HFFc6 (cell line): ENCODE measurements around the gene LRRC71. TPM values are rescaled to one million over a fixed set of nuclear protein-coding genes. Genes with fewer than 3 reads are reported as not detected.
"Not testable (repeated sequence)": the region's sequence is repeated elsewhere in the genome, so short reads cannot be mapped to it uniquely, and the experiment has no call there.

Experiments
- DNase-seq: peaks from one replicate; pipeline ENCODE4 v3.0.0-alpha.2; 2018
- H3K27ac Mint-ChIP-seq: 2 replicates; pipeline ENCODE4 v1.8.0; 2020; ENCODE audit warnings: mild to moderate bottlenecking, mixed read lengths
- H3K27me3 Mint-ChIP-seq: 2 replicates; pipeline ENCODE4 v1.8.0; 2021; ENCODE audit warnings: mild to moderate bottlenecking, moderate library complexity, mixed read lengths; ENCODE audit not compliant: insufficient read depth
- H3K36me3 Mint-ChIP-seq: 2 replicates; pipeline ENCODE4 v1.8.0; 2021; ENCODE audit warnings: low read depth, mixed read lengths
- H3K4me1 Mint-ChIP-seq: 2 replicates; pipeline ENCODE4 v1.8.0; 2020; ENCODE audit warnings: low read depth, mixed read lengths
- H3K4me3 Mint-ChIP-seq: 2 replicates; pipeline ENCODE4 v1.8.0; 2020; ENCODE audit warnings: mild to moderate bottlenecking, moderate library complexity, mixed read lengths
- H3K9me3 Mint-ChIP-seq: 2 replicates; pipeline ENCODE4 v1.8.0; 2020; ENCODE audit warnings: mild to moderate bottlenecking, mixed read lengths
- total RNA-seq, 6 experiments: library from RNA; stranded (reverse); fragmentation: NEBNext Ultra II Directional; extraction: Animal tissue kit (Norgen Biotek cat#: 25700); gene quantifications; 2 replicates in 1 of 6; 3 replicates in 5 of 6; pipeline ENCODE4 v1.2.3, GENCODE V29; 2021
- TF ChIP-seq, protein P1 (sequence below): fragments of 200-600 bp; sonication (generic); IDR thresholded peaks from 2 replicates; pipeline ENCODE4 v1.5.0; 2021; ENCODE audit warnings: antibody characterized with exemption, mild to moderate bottlenecking

Gene LRRC71
- total RNA-seq, 6 experiments from 2014 or later, result 0.13 to 0.46 (median 0.41) TPM; not detected in 2

DNA sequence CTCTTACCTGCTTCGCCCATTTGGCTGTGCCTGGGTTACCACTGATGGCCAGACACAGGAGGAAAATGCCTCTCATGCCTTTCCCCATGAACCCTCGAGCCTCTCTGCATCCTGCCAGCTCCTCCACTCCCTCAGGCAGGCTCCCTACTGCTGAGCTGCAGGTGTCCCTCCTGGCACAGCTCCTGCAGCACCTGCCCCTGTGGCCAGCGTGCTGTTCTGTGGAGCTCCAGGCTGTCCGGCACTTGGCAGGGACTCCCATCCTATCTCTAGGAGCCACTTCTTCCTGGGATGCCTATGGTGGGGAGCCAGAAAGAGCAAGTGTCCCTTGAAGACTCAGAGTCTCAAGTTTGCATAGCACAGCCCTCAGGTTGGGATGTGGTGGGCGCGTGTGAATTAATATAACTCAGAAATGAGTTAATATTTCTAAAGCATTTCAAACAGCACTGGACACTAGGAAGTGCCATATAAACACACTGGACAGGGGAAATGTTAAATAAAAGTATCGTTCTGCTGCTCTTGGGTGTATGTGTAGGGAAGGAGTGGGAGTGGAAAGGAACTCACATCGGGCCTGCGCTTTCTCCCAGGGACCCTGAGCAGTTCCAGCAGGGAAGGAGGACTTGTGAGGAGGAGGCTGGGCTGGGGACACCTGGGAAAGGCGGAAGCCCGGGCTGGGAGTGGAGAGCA, 2.7 kb downstream of the LRRC71 start:
- no peak overlapping the region for H3K27ac Mint-ChIP-seq
- no peaks in the 10 kb centered on the region for H3K9me3 Mint-ChIP-seq
- no peak for DNase-seq
- H3K4me1 Mint-ChIP-seq, result peaks cover 57% of the 10 kb centered on the region
- TF ChIP-seq, protein P1, sequence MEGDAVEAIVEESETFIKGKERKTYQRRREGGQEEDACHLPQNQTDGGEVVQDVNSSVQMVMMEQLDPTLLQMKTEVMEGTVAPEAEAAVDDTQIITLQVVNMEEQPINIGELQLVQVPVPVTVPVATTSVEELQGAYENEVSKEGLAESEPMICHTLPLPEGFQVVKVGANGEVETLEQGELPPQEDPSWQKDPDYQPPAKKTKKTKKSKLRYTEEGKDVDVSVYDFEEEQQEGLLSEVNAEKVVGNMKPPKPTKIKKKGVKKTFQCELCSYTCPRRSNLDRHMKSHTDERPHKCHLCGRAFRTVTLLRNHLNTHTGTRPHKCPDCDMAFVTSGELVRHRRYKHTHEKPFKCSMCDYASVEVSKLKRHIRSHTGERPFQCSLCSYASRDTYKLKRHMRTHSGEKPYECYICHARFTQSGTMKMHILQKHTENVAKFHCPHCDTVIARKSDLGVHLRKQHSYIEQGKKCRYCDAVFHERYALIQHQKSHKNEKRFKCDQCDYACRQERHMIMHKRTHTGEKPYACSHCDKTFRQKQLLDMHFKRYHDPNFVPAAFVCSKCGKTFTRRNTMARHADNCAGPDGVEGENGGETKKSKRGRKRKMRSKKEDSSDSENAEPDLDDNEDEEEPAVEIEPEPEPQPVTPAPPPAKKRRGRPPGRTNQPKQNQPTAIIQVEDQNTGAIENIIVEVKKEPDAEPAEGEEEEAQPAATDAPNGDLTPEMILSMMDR, result no peak
- peaks cover 4% of the 10 kb centered on the region; the same call in 1 of the 2 replicates for H3K36me3 Mint-ChIP-seq
- peak overlapping the region; percentile 63 for H3K4me3 Mint-ChIP-seq
- peaks cover 39% of the 10 kb centered on the region for H3K27me3 Mint-ChIP-seq

DNA sequence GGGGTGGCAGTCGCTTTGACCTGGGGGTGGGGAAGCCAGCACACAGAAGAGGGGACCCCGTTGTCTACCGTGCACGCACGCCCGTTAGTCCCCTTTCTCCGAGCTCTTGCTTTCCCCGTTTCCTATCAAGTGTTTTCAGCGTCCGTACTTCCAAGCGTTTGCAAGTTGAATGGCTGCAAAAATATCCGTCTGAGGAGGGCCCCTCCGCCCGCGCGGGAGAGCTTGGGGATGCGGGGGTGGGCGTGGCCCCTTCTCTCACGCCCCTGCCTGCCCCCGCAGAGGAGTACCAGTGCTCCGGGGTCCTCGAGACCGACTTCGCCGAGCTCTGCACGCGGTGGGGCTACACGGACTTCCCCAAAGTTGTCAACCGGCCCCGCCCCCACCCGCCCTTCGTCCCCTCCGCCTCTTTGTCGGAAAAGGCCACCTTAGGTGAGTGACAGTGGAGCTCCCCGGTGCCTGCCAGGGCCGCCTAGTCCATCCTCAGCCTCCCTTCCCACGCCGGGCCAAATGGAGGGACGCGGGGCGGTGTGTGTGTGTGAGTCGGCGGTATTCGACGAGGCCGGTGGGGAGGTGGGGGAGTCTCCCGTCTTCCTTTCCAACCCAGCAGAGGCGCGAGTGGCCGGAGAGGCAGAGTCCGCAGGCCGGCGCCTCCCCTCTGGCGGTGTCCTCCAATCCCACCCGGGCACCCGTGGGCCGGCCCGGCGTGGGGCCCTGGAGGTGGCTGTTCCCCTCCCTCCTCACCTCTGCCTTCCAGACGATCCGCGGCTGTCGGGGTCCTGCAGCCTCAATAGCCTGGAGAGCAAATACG, 3.4 kb downstream of the LRRC71 start:
- no peaks in the 10 kb centered on the region; the same call in 1 of the 2 replicates for H3K36me3 Mint-ChIP-seq
- peaks cover 43% of the 10 kb centered on the region for H3K27me3 Mint-ChIP-seq
- no peaks in the 10 kb centered on the region for H3K9me3 Mint-ChIP-seq
- H3K4me3 Mint-ChIP-seq, result peak overlapping the region; percentile 63; the same call in 1 of the 2 replicates
- no peak overlapping the region for H3K27ac Mint-ChIP-seq
- TF ChIP-seq, protein P1, result no peak
- no peak for DNase-seq
- peaks cover 56% of the 10 kb centered on the region for H3K4me1 Mint-ChIP-seq

DNA sequence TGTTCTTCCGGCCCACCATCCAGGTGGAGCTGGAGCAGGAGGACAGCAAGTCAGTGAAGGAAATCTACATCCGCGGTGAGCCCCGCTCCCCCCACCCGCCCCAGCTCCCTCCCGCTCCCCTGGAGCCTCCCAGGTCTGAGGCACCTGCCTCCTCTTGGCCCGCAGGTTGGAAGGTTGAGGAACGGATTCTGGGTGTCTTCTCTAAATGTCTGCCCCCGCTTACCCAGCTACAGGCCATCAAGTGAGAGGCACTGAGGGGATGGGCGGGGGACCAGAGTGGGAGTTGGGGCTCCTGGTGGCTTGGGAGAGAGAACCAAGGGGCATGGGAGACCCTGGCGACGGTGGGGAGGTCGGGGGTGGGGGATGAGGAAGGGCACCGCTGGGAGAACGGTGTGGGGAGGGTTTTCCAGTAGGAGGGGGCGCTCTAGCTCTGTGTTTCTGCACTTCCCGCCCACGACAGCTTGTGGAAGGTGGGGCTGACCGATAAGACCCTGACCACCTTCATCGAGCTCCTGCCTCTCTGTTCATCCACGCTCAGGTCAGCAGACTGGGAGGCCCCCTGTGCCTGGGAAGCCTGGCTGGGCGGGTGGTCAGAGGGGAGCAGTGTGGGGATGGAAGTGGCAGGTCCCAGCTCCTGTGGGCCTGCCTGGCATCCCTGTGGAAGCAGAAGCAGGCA, 4.2 kb downstream of the LRRC71 start:
- Mint-ChIP-seq H3K9me3 (no peaks in the 10 kb centered on the region), H3K4me1 (peaks cover 51% of the 10 kb centered on the region), H3K27ac (no peak overlapping the region), H3K36me3 (no peaks in the 10 kb centered on the region), H3K4me3 (no peak overlapping the region), H3K27me3 (peaks cover 44% of the 10 kb centered on the region)
- TF ChIP-seq, protein P1, result no peak
- DNase-seq, result no peak

DNA sequence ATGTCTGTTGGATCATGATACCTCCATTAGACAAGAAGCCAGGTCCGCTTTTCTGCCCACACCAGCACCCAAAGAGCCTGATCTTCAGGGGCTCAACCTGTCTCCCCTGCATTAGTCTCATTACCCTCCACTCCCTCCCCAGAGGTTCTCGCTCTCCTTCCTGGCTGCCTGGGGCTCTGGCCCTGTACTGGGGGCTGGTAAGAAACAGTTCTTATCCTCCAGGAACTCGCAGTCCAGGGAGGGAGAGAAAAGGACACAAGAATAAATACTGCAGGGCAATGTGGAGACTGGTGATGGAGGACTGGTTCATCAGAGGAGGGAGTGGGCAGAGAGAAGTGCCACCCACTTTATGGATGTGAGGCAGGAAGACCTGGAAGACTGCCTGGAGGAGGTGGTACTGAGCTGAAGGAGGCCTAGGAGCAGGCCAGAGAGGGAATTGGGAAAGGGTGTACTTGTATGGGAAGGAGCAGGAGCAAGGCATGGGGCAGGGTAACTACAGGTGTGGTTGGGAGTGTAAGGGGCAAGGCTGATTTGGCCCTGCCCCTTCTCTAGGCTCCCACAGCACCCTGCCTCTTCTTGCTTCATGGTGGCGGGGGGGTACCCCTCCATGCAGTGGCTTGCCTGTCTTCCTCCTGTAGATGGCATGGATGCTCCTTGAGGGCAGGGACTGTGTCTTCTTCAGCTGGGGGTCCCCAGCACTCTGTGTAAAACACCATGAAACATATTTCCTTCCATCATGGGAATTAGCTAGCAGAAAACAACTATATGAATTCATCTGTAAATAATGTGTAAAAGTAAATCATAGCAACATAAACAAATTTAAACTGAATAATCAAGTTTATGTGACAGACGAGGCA, 5.0 kb downstream of the LRRC71 start:
- TF ChIP-seq, protein P1, result no peak

DNA sequence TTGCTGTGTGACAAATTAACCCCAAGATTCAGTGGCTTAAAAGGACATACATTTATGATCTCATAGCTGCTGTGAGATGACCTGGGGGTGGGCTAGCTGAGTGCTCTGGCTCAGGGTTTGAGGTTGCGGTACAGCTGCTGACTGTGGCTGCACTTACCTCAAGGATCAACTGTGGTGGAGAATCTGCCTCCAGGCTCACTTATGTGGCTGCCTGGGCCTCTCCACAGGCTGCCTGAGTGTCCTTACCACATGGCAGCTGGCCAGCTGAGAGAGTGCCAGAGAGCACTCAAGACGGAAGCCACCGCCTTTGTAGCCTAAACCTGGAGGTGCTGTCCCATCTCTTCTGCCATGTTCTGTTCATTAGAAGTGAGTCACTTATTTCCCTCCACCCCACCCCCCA, 5.7 kb downstream of the LRRC71 start:
- Mint-ChIP-seq H3K27me3 (peaks cover 40% of the 10 kb centered on the region), H3K36me3 (no peaks in the 10 kb centered on the region), H3K4me3 (no peak overlapping the region), H3K9me3 (no peaks in the 10 kb centered on the region), H3K4me1 (peaks cover 40% of the 10 kb centered on the region), H3K27ac (no peak overlapping the region)
- TF ChIP-seq, protein P1, result no peak
- DNase-seq, result peak; percentile 82

More for the DNA sequence above, 5.0 kb downstream of the LRRC71 start:
- Mint-ChIP-seq H3K27me3 (peaks cover 43% of the 10 kb centered on the region), H3K4me3 (no peak overlapping the region; the same call in 1 of the 2 replicates), H3K36me3 (no peaks in the 10 kb centered on the region), H3K9me3 (no peaks in the 10 kb centered on the region), H3K4me1 (peaks cover 46% of the 10 kb centered on the region), H3K27ac (peak overlapping the region; percentile 42; the same call in 1 of the 2 replicates)
- no peak for DNase-seq

DNA sequence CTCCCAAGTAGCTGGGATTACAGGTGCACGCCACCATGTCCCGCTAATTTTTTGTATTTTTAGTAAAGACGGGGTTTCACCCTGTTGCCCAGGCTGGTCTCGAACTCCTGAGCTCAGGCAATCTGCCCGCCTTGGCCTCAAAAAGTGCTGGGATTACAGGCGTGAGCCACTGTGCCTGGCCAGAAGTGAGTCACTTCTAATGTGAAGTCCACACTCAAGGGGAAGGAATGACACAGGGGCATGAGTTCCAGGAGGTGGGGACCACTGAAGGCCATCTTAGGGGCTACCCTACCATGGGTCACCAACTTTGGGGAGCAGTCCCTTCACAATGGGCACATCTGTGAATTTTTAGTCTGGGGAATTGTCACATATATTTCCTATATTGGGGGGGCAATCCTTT, 6.3 kb downstream of the LRRC71 start:
- DNase-seq, result peak; percentile 33
- Mint-ChIP-seq H3K27ac (peak overlapping the region; percentile 23; the same call in 1 of the 2 replicates), H3K27me3 (peaks cover 43% of the 10 kb centered on the region), H3K4me1 (peaks cover 40% of the 10 kb centered on the region), H3K4me3 (peak overlapping the region; percentile 64; the same call in 1 of the 2 replicates)
- not testable (repeated sequence) for H3K36me3 Mint-ChIP-seq, H3K9me3 Mint-ChIP-seq
